MM.1S (cell line): Measurements from ENCODE around the gene PRF1.

ENCODE experiments used
- DNase-seq: peaks from one replicate; pipeline ENCODE4 v3.0.0-alpha.2; 2015
- H2AFZ ChIP-seq: fragments of 300-600 bp; sonication (generic); 2 replicates; pipeline ENCODE4 v1.6.0; 2016; ENCODE audit warnings: antibody characterized with exemption, low read length
- H3F3A ChIP-seq: fragments of 300-600 bp; sonication (generic); 2 replicates; pipeline ENCODE4 v1.6.1; 2016; ENCODE audit warnings: mild to moderate bottlenecking, antibody characterized with exemption, low read length, moderate library complexity, mixed read lengths; ENCODE audit not compliant: insufficient read depth
- H3K27ac ChIP-seq: fragments of 300-600 bp; sonication (generic); 2 replicates; pipeline ENCODE4 v1.5.1; 2016; ENCODE audit warnings: mild to moderate bottlenecking, low read length
- H3K27me3 ChIP-seq: fragments of 300-600 bp; sonication (generic); replicated peaks from 2 replicates; pipeline ENCODE4 v1.6.0; 2016; ENCODE audit warnings: low read length; ENCODE audit not compliant: insufficient read depth
- H3K36me3 ChIP-seq: fragments of 300-600 bp; sonication (generic); replicated peaks from 2 replicates; pipeline ENCODE4 v1.6.1; 2016; ENCODE audit warnings: mild to moderate bottlenecking, low read length, mixed read lengths; ENCODE audit not compliant: insufficient read depth
- H3K4me1 ChIP-seq: fragments of 300-600 bp; sonication (generic); 2 replicates; pipeline ENCODE4 v1.6.1; 2016; ENCODE audit warnings: low read length, mixed read lengths
- H3K4me2 ChIP-seq: fragments of 300-600 bp; sonication (generic); 2 replicates; pipeline ENCODE4 v1.6.0; 2016; ENCODE audit warnings: low read depth, low read length
- H3K4me3 ChIP-seq: fragments of 300-600 bp; sonication (generic); 2 replicates; pipeline ENCODE4 v1.5.1; 2016; ENCODE audit warnings: low read length, mixed read lengths
- H3K79me2 ChIP-seq: fragments of 300-600 bp; sonication (generic); 2 replicates; pipeline ENCODE4 v1.6.1; 2016; ENCODE audit warnings: mixed run types, low read length, mixed read lengths
- H3K9ac ChIP-seq: fragments of 300-600 bp; sonication (generic); 2 replicates; pipeline ENCODE4 v1.6.1; 2016; ENCODE audit warnings: low read length, mixed read lengths
- H3K9me2 ChIP-seq: fragments of 300-600 bp; sonication (generic); replicated peaks from 2 replicates; pipeline ENCODE4 v1.6.1; 2016; ENCODE audit warnings: mild to moderate bottlenecking, low read length, mixed read lengths; ENCODE audit not compliant: insufficient read depth
- H3K9me3 ChIP-seq: fragments of 300-600 bp; sonication (generic); replicated peaks from 2 replicates; pipeline ENCODE4 v1.6.1; 2016; ENCODE audit warnings: mild to moderate bottlenecking, low read length, mixed read lengths; ENCODE audit not compliant: insufficient read depth
- H4K20me1 ChIP-seq: fragments of 300-600 bp; sonication (generic); 2 replicates; pipeline ENCODE4 v1.6.1; 2016; ENCODE audit warnings: mild to moderate bottlenecking, low read length, moderate library complexity, mixed read lengths; ENCODE audit not compliant: insufficient read depth
- CTCF ChIP-seq: fragments of 300-600 bp; sonication (generic); IDR thresholded peaks from 2 replicates; pipeline ENCODE4 v1.5.1; 2016; ENCODE audit warnings: antibody characterized with exemption, low read length, mixed read lengths
- EZH2 ChIP-seq: fragments of 300-600 bp; sonication (generic); optimal IDR thresholded peaks from 2 replicates; pipeline ENCODE3; 2017; ENCODE audit warnings: low read depth, mild to moderate bottlenecking, antibody characterized with exemption, low read length, mixed read lengths
- EZH2phosphoT487 ChIP-seq: fragments of 300-600 bp; sonication (generic); IDR thresholded peaks from 2 replicates; pipeline ENCODE4 v1.6.1; 2018; ENCODE audit warnings: antibody characterized with exemption, low read length

The PRF1 gene

DNA sequence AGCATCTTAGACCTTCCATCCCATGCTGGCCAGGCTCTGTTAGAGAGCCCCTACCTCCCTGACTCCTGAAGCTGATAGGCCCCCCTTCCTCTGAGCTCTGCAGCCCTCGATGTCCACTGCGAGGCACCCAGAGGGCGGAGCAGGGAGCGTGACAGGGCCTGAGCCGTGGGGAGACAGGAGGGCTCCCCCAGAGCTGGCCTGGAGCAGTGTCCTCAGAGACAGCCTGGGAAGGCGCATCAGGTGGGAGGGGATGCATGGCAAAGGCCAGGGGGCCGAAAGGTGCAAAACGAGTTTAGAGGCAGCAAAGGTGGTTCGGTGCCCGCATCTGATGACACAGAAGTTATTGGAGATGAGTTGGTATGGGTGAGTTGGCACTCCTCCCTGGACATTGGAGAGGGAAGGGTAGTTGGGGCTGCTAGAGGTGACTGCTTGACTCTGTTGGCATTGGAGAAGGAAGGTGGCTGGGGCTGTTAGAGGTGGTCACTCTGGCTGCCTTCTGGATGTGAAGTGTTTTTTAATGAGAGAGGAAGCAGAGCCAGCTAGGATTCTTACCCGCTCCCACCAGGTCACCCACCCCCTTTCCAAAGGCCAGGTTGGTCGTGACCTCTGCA lies 53.1 kb downstream of the PRF1 start:
- H3K27ac ChIP-seq: no peak overlapping the region
- no peak for DNase-seq
- no peak overlapping the region for H3K4me3 ChIP-seq
- H4K20me1 ChIP-seq: no peaks in the 10 kb centered on the region
- H3K36me3 ChIP-seq: no peaks in the 10 kb centered on the region; the same call in 1 of the 2 replicates
- no peak overlapping the region for H2AFZ ChIP-seq
- H3K9me3 ChIP-seq: no peaks in the 10 kb centered on the region
- H3K9me2 ChIP-seq: no peaks in the 10 kb centered on the region
- H3K27me3 ChIP-seq: no peaks in the 10 kb centered on the region
- TF ChIP-seq EZH2phosphoT487 (no peak), EZH2 (no peak), CTCF (no peak)
- no peak overlapping the region for H3K9ac ChIP-seq
- H3K4me2 ChIP-seq: no peak overlapping the region
- H3F3A ChIP-seq: peaks cover 7% of the 10 kb centered on the region; the same call in 1 of the 2 replicates
- 0 out of 2 replicates have a peak, but pooled peaks cover 3% of the 10 kb centered on the region for H3K4me1 ChIP-seq
- H3K79me2 ChIP-seq: peaks cover 9% of the 10 kb centered on the region; the same call in 1 of the 2 replicates
